SH-SY5Y (cell line): Measurements from ENCODE around the gene OOSP4B.

Experiments used
- GATA2 ChIP-seq: IDR thresholded peaks from 2 replicates; pipeline ENCODE4 v1.6.1; 2011; ENCODE audit warnings: mild to moderate bottlenecking, low read depth, low read length
- GATA3 ChIP-seq: IDR thresholded peaks from 2 replicates; pipeline ENCODE4 v1.6.1; 2011; ENCODE audit warnings: low read depth, mild to moderate bottlenecking, low read length, moderate library complexity

GRCh38 chr11:60059521-60060240 is 42.7 kb downstream of the OOSP4B start:
- no peak for TF ChIP-seq GATA2
- no peak for TF ChIP-seq GATA3
